Colonic mucosa (tissue), 4 donors: Measurements from ENCODE around the gene LMO1. TPM values are rescaled to one million over a fixed set of nuclear protein-coding genes. Genes with fewer than 3 reads are reported as not detected.

Experiments used
- DNase-seq: peaks from one replicate; pipeline ENCODE4 v3.0.0-alpha.2; 2020
- H3K27ac ChIP-seq: fragments of 200-600 bp; one replicate; pipeline ENCODE4 v1.8.0; 2021
- H3K27me3 ChIP-seq: fragments of 200-600 bp; one replicate; pipeline ENCODE4 v1.8.0; 2021
- H3K36me3 ChIP-seq: fragments of 200-600 bp; one replicate; pipeline ENCODE4 v1.8.0; 2021
- H3K4me1 ChIP-seq: fragments of 200-600 bp; one replicate; pipeline ENCODE4 v1.8.0; 2021; ENCODE audit warnings: mild to moderate bottlenecking
- H3K4me3 ChIP-seq: fragments of 200-600 bp; one replicate; pipeline ENCODE4 v1.8.0; 2021
- H3K9ac ChIP-seq, 2 donors: one replicate each; pipeline ENCODE4 v1.7.0; 2013; ENCODE audit warnings: control low read depth in 2 of 2, low read depth in 2 of 2, low read length in 2 of 2
- H3K9me3 ChIP-seq: fragments of 200-600 bp; one replicate; pipeline ENCODE4 v1.8.0; 2021
- CTCF ChIP-seq: fragments of 200-600 bp; IDR thresholded peaks from one replicate; pipeline ENCODE4 v1.8.0; 2022; ENCODE audit warnings: antibody characterized with exemption, mild to moderate bottlenecking
- intact Hi-C: fragments of 100-400 bp; cut with DNase I; formaldehyde crosslinking; loops from one replicate; pipeline ENCODE4 v1.14.1; 2022
- total RNA-seq, 2 donors: library from RNA; stranded (reverse); fragmentation: NEBNext Ultra II Directional in 1 of 2; extraction: Animal tissue kit (Norgen Biotek cat#: 25700) in 1 of 2; gene quantifications; one replicate each; pipeline ENCODE4 v1.2.1, GENCODE V29; 2021
- donor health status: healthy.
- donor health status: DM: no; HTN: no; CAD: no.
- donor health status: DM: no; HTN: no; CAD: no.

The LMO1 gene
- total RNA-seq, 2 donors from 2014 or later = not detected

- no peaks in the 10 kb centered on the region for H3K36me3 ChIP-seq
- intact Hi-C loops = no loop called here
- H3K27me3 ChIP-seq = no peaks in the 10 kb centered on the region
- H3K9me3 ChIP-seq = no peaks in the 10 kb centered on the region
- TF ChIP-seq CTCF = no peak
- H3K9ac ChIP-seq = no peak overlapping the region
- H3K27ac ChIP-seq = no peak overlapping the region
- H3K4me3 ChIP-seq = no peak overlapping the region
- no peaks in the 10 kb centered on the region for H3K4me1 ChIP-seq
- no peak for DNase-seq
Observed at GRCh38 chr11:8309311-8309710, 45.6 kb upstream of the LMO1 start.

- H3K9me3 ChIP-seq = no peaks in the 10 kb centered on the region
- no peak overlapping the region for H3K9ac ChIP-seq
- no peak for TF ChIP-seq CTCF
- no peaks in the 10 kb centered on the region for H3K36me3 ChIP-seq
- intact Hi-C loops = no loop called here
- H3K27ac ChIP-seq = no peak overlapping the region
- DNase-seq = no peak
- no peak overlapping the region for H3K4me3 ChIP-seq
- no peaks in the 10 kb centered on the region for H3K4me1 ChIP-seq
- no peaks in the 10 kb centered on the region for H3K27me3 ChIP-seq
Observed at GRCh38 chr11:8307601-8308000, 43.9 kb upstream of the LMO1 start.

GRCh38 chr11:8301622-8302021 is 37.9 kb upstream of the LMO1 start:
- H3K27ac ChIP-seq = no peak overlapping the region
- H3K9me3 ChIP-seq = no peaks in the 10 kb centered on the region
- H3K36me3 ChIP-seq = no peaks in the 10 kb centered on the region
- no peaks in the 10 kb centered on the region for H3K27me3 ChIP-seq
- no peaks in the 10 kb centered on the region for H3K4me1 ChIP-seq
- intact Hi-C loops = no loop called here
- H3K9ac ChIP-seq = no peak overlapping the region
- no peak for TF ChIP-seq CTCF
- no peak overlapping the region for H3K4me3 ChIP-seq
- DNase-seq = no peak

GRCh38 chr11:8298801-8299786 is 35.4 kb upstream of the LMO1 start:
- DNase-seq = no peak
- no peak for TF ChIP-seq CTCF
- H3K4me3 ChIP-seq = no peak overlapping the region
- no peak overlapping the region for H3K9ac ChIP-seq
- no peaks in the 10 kb centered on the region for H3K9me3 ChIP-seq
- no peaks in the 10 kb centered on the region for H3K27me3 ChIP-seq
- no peaks in the 10 kb centered on the region for H3K4me1 ChIP-seq
- H3K27ac ChIP-seq = no peak overlapping the region
- intact Hi-C loops = no loop called here
- H3K36me3 ChIP-seq = no peaks in the 10 kb centered on the region

- H3K27ac ChIP-seq = no peak overlapping the region
- intact Hi-C loops = no loop called here
- H3K4me1 ChIP-seq = no peaks in the 10 kb centered on the region
- H3K9ac ChIP-seq = no peak overlapping the region
- DNase-seq = no peak
- no peaks in the 10 kb centered on the region for H3K9me3 ChIP-seq
- no peak for TF ChIP-seq CTCF
- no peaks in the 10 kb centered on the region for H3K27me3 ChIP-seq
- no peaks in the 10 kb centered on the region for H3K36me3 ChIP-seq
- no peak overlapping the region for H3K4me3 ChIP-seq
Observed at GRCh38 chr11:8297781-8298440, 34.2 kb upstream of the LMO1 start.
